HG03039 (cell line): ENCODE results near the gene KRTAP3-3.

Source experiments
- ATAC-seq: cut with Tn5 transposase; IDR thresholded peaks from one replicate; pipeline ENCODE4 v1.9.1; 2021; ENCODE audit warnings: mild to moderate bottlenecking, moderate library complexity; ENCODE audit not compliant: unreplicated experiment

Gene KRTAP3-3

GRCh38 chr17:40961591-40961990, 32.4 kb downstream of the KRTAP3-3 start:
- no peak for ATAC-seq

- no peak for ATAC-seq
Observed at GRCh38 chr17:40960144-40960543, 33.8 kb downstream of the KRTAP3-3 start.

GRCh38 chr17:40958086-40958953, 35.6 kb downstream of the KRTAP3-3 start:
- ATAC-seq: no peak

- no peak for ATAC-seq
Observed at GRCh38 chr17:40956401-40957254, 37.3 kb downstream of the KRTAP3-3 start.

- no peak for ATAC-seq
Observed at GRCh38 chr17:40953881-40954280, 40.1 kb downstream of the KRTAP3-3 start.

DNA sequence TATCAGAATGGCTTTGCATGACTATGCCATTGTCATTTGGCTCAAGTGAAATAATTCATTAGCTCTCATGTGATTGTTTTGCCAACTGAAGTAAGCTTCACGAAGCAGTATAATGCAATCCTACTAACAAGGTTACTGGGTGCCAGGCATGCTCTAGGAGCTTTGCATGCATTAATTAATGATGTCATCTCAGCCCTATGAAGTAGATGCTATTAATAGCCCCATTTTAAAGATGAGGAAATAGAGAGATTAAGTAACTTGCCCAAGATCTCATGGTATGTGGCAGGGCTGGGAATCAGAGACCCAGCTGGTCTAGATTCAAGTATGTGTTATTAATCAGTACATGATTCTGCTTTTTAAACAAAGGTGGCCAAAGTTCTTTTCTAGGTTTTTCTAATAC, 41.3 kb downstream of the KRTAP3-3 start:
- no peak for ATAC-seq

GRCh38 chr17:40952154-40952553, 41.8 kb downstream of the KRTAP3-3 start:
- ATAC-seq: no peak

DNA sequence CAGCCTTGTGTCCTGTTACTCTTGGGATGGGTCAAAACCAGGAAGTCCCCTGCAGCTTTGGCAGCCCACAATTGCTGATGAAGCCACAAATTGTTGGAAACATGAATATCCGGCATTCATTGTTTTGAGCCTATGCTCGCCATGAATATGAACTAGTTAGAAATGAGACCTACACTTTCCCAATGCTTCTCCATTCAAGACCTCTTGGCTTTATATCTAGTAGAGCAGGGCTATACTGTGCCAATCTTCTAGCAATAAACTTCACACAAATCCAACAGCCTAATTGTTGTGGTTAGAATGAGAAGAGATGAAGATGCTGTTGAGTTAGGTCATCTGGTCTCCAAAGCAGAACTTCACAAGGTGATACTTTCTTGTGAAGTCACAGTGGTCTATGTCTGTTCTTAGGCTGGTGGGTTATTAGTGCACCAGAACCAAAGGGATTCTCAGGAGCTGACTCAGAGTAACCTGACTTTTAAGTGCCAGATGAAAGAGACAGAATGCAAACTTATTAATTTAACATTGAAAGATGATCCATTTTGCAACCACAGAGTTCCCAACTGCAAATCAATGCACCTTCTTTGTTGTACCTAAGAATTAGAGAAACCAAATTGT, 42.8 kb downstream of the KRTAP3-3 start:
- no peak for ATAC-seq

GRCh38 chr17:40950176-40950575, 43.8 kb downstream of the KRTAP3-3 start:
- no peak for ATAC-seq

GRCh38 chr17:40949418-40949817, 44.5 kb downstream of the KRTAP3-3 start:
- no peak for ATAC-seq

DNA sequence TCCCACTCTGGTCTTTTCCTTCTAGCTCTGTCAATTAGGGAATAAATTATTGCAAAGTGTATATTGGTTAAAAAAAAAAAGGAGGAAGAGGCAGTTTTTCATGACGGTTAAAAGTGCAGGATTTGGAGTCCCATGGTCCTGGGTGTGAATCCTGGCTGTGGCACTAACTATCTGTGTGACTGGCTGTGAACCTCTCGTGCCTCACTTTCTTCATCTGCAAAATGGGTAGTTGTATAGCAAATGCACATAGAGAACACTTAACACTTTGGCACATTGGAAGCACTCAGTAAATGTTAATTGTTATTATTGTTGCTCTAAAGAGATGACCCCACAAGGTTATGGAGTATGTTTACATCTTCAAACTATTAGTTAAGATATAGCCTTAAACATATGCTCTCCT, 46.0 kb downstream of the KRTAP3-3 start:
- ATAC-seq: no peak

DNA sequence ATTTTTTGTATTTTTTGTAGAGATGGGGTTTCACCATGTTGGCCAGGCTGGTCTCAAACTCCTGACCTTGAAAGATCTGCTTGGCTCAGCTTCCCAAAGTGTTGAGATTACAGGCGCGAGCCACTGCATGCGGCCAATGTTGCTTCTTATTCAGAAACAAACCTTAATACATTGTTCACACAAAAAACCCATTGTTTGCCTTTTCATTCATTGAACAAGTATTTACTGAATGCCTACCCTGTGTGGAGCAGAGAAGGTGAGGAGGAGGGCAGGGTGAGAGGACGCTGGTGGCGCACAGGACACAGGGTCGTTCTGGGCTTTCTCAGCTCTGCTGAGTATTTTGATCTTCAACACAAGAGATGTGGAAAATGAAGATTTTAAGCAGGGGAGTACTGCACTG, 48.5 kb downstream of the KRTAP3-3 start:
- no peak for ATAC-seq

- no peak for ATAC-seq
Observed at GRCh38 chr17:40944531-40944930, 49.4 kb downstream of the KRTAP3-3 start.
